Caki2 (cell line): ENCODE results near the gene TMEM108. TPM values are rescaled to one million over a fixed set of nuclear protein-coding genes. Genes with fewer than 3 reads are reported as not detected.

ENCODE experiments used
- DNase-seq: peaks from one replicate; pipeline ENCODE4 v3.0.0-alpha.2; 2015; ENCODE audit warnings: low read depth
- in situ Hi-C: cut with HindIII; loops from 2 replicates; pipeline ENCODE4 v1.10.0; 2016; ENCODE audit warnings: low sequenced_read_pairs, low pct_unique_long_range_greater_than_20kb, mixed read lengths
- total RNA-seq: library from RNA; depleted of rRNA; stranded (reverse); fragments of >200 nt; shearing (Covaris generic); gene quantifications from 2 replicates; pipeline ENCODE4 v1.2.3, GENCODE V29; 2014; ENCODE audit warnings: low replicate concordance

The TMEM108 gene
- total RNA-seq, 1 experiment from 2014 or later, result not detected

DNA sequence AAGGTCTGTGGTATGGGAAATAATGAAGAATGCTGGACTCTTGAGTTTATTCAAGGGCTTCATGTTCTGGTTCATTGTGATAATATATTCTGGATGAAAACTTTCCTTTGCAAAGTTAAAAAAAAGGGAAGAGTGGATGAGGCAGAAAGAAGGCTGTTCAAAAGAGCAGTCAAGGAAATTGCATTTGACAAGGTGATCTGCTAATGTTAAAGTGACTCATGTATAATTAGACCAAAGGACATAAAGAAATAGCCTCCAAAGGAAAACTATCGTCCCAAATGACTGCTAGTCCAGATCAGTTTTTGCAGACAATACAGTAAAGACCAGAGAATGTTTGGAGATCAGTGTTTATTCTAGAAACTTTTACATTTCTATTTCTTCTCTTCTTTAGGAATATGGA lies 9.8 kb downstream of the TMEM108 start:
- DNase-seq, result no peak
- in situ Hi-C loops, result no loop called here

DNA sequence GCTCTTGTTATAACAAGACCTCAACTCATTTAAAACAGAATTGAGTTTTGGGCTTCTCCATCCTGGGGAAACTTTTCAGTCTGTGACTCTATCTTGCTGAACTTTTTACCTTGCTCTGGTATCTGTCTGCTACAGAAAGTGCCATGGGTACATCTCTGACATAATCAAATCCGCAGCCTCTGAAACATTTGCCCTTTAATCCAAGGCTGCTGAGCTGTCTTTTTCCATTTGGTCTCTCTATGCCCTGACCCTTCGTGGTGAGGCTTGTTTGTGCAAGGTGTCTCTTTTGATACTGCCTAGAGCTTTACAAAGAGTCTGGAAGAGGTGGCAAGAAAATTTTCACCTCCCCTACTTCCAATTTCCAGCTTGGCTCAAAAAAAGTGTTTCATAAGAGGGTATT lies 11.3 kb downstream of the TMEM108 start:
- no peak for DNase-seq
- in situ Hi-C loops, result no loop called here

DNA sequence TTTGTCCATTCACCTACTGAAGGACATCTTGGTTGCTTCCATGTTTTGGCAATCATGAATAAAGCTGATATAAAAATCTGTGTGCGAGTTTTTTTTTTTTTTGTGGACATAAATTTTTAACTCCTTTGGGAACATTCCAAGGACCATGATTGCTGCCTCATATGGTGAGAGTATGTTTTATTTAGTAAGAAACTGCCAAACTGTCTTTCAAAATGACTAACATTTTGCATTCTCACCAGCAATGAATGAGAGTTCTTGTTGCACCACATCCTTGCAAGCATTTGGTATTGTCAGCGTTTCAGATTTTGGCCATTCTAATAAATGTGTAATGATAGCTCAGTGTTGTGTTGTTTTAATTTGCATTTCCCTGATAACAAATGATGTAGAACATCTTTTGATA lies 12.7 kb downstream of the TMEM108 start:
- no peak for DNase-seq
- in situ Hi-C loops, result no loop called here

DNA sequence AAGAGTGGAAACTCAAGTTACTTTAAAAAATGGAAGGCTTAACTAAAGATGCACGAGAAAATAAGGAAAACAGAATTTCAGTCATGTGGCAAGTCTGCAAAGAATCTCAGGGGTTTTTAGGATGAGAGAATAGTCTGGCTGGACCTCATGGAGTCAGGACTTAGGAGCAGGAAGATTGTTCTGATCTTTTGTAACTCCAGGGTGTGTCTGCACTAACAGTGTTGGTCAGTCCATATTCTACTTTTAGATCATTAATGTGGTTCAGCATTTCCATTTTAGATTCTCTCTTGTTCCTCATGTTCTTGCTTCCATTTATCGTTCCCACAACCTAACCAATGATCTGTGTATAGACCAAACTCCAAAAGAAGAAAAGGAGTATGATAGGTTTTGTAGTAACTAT lies 15.3 kb downstream of the TMEM108 start:
- in situ Hi-C loops, result no loop called here
- no peak for DNase-seq

DNA sequence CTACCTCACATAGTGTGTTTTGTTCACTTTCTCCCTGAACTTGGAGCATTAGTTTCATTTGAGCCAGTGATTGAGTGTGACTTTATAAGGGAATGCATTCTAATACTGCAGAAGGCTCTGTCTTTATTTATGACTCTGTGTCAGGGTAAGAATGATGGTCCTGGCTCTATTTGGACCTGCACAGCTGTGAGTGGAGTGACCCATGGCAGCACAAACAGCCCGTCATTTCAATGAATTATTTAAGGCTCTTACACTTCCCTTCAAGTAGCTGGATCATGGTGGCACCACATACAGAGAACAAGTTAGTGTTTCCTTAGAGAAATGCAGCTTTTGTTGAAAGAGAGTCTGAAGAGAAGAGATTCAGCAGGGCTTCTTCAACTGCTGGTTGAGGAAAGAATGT lies 16.4 kb downstream of the TMEM108 start:
- in situ Hi-C loops, result no loop called here

DNA sequence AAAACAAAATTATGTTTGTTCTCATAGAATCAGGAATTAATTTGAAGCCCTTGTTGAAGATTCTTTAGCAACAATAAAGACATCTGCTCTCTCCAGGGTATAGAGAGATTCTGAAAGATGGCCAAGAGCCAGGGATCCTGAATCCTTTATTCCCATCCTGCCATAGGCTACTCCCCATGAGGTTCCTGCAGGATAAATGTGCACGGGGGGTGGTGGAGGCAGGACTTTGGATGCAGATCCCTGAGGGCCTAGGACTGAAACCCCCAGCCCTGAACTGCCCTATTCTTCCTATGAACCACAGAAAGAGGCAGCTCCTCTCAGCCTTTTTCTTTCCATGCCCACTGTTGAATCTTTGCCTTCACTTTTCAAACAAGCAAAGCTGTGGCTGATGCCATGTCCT lies 17.1 kb downstream of the TMEM108 start:
- in situ Hi-C loops, result no loop called here
- no peak for DNase-seq

More for the DNA sequence above, 16.4 kb downstream of the TMEM108 start:
- DNase-seq, result no peak

- no peak for DNase-seq
- in situ Hi-C loops, result no loop called here
Measured at GRCh38 chr3:133058243-133058642, 20.1 kb downstream of the TMEM108 start.

GRCh38 chr3:133058831-133059230 lies 20.6 kb downstream of the TMEM108 start:
- in situ Hi-C loops, result no loop called here
- no peak for DNase-seq

- in situ Hi-C loops, result no loop called here
- no peak for DNase-seq
Measured at GRCh38 chr3:133065193-133065961, 27.2 kb downstream of the TMEM108 start.

DNA sequence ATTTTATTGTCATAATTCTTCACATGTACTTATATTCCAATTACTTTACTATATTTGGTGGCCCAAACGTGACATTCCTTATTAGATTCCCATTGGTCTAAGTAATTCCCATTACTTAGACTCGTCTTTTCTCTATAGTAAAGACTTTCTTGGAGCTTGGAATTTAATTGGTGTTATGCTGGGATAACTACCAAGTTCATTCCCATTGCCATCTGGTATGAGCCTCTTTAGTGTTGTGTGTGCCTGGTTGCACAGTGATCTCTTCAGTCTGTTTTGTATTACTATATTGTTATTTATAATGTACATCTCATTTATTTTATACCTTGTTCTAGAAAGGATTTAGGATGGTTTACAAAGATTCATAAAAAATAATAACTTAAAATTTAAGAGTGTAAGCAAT lies 27.8 kb downstream of the TMEM108 start:
- no peak for DNase-seq
- in situ Hi-C loops, result no loop called here

DNA sequence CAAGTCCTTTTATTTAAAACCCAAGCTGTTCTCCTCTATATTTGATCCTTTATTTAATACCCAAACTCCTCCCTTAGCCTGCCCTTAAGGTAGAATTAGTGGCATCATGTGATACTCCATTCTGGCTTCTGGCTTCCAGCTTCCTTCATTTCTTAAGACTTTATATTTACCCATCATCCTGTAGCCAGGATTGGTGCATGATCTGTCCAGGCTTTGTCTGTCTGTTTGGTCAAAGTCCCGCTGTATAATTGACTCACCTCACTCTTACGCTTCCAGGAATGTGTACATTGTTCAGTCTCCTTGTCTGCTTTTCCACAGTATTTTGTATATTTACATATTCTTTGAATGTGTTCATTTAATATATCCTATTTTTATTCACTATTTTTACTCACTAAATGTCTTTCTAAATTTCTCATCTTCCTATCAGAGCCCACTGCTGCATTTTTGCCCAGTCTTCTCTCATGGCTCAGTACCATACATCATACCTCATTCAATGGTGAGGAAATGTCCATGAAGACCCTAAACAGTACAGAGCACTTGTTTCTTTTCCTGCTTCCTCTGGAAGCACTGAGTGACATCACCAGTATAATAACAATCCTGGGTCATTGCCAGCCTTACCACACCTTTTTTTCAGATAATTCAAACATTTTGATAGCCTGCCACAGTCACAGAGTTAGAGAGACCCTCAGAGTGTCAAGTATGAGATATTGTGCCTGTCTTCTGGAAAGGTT lies 31.5 kb downstream of the TMEM108 start:
- in situ Hi-C loops, result no loop called here
- no peak for DNase-seq

DNA sequence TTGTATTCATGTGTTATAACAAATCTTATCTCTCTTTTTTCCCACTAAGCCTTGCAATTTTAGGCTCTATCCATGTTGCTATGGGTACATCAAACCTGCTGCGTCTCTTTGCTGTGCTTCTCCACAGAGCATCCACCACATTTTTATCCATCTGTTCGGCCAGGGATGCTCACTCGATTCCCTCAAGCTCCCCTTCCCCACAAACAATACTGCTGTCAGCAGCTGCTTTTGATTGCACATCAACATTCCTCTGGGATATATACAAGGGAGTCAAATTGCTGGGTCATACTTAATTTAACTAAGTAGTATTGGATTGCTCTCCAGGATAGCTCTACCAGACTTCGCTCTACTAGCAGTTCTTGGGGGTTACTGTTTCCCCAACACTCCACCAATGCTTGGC lies 36.8 kb downstream of the TMEM108 start:
- no peak for DNase-seq
- in situ Hi-C loops, result no loop called here

DNA sequence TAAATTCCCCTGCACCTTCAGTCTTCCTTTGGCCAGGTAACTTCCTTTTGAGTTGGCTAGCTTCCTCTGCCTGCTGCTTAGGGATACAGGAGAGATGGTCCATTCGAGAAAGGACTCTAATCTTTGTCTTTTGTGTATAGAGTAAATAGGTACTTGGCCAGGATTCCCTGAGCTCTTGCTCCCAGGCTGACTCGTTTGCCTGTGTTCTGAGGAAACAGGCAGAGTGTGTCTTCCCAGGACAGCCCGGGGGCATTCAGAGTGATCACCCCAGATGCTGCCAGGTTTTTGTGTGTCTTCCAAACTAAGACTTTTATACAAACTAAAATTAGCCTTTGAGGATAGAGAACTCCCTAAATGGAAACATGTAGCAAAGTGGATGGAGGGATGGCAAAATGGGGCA lies 39.5 kb downstream of the TMEM108 start:
- no peak for DNase-seq
- in situ Hi-C loops, result no loop called here

DNA sequence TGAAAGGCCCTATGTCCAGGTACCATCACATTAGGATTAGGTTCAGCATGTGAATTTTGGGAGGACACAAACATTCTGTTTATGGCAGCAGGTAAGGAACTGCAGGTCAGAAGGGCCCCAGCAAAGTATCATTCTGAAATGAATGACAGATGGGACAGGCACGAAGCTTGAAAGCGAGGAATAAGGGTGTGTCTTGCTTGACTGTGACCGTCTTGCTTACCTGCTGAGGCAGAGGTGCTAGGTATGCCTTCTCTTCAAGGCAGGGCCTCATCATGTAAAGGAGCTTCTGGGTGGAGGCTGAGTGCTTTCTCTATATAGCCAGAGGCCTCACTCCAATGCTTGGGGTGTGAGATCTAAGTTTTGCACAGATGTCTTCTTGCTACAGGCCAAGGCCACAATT lies 41.4 kb downstream of the TMEM108 start:
- no peak for DNase-seq
- in situ Hi-C loops, result no loop called here

DNA sequence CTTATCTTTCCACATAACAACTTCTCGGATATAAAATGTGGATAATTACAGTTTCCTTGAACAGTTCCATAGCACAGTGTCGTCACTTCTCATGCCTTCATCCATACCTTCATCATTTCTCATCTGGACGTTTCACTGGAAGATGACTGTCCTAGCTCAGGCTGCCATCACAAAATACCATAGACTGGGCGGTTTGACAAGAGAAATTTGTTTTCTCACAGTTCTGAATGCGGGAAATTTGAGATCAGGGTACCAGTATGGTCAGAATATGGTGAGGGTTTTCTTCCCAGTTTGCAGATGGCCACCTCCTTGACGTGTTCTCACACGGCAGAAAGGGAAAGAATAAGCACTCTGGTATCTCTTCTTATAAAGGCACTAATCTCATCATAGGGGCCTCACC lies 42.8 kb downstream of the TMEM108 start:
- in situ Hi-C loops, result no loop called here

GRCh38 chr3:133083395-133083794 lies 45.2 kb downstream of the TMEM108 start:
- in situ Hi-C loops, result no loop called here
- DNase-seq, result no peak

More for the DNA sequence above, 42.8 kb downstream of the TMEM108 start:
- DNase-seq, result no peak

DNA sequence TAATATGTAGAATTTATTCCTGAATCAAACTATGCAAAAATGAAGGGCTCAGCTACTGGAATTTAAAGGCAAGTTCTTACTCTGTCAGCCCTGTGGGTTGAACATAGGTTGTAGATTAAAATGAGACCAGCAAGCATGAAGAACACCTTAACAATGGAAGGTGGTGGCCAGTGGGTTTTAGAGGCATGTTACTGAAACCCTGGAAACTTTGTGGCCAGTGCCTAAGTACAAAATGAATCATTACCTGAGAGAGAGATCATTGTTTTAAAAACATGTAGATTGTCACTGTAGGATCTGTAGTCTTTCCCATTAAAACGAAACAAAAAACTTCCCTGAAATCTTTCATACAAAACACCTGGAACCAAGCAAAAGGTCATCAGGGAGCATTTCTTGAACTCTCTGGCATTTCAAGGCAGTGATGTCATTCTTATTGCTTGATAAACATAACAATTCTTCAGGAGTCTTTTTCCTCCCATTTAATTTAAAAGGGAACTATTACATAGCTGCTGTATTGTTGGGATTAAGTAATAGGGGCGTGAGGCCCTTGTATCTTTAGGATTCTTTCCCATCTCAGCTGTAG lies 51.8 kb downstream of the TMEM108 start:
- in situ Hi-C loops, result no loop called here
- DNase-seq, result no peak

GRCh38 chr3:133092681-133093080 lies 54.5 kb downstream of the TMEM108 start:
- in situ Hi-C loops, result no loop called here
- DNase-seq, result no peak

DNA sequence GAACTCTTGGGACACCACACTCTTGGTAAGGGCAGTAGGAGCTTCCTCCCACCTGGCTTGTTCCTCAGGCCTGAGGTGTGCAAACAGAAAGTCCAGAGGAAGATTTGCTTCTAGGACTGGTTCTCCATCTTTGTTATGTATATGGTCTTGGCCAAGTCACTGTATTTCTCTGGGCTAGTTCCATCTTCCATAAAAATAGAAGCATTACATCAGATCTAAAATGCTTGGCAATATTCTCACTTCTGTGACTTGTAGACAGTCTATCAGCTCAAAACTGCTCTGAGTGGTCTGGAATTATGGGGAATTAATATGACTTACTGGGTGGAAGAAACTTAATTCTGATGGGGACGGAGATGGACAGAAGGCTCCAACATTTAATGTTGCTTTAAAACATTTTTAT lies 55.2 kb downstream of the TMEM108 start:
- DNase-seq, result no peak
- in situ Hi-C loops, result no loop called here
